Measurements from ENCODE around the gene NENF.
"Not testable (repeated sequence)": the region's sequence is repeated elsewhere in the genome, so short reads cannot be mapped to it uniquely, and the experiment has no call there.

The NENF gene

GRCh38 chr1:212480711-212481437 is 48.2 kb downstream of the NENF start:
- DNase-seq (ENCODE audit: low spot score): not testable (repeated sequence)

DNA sequence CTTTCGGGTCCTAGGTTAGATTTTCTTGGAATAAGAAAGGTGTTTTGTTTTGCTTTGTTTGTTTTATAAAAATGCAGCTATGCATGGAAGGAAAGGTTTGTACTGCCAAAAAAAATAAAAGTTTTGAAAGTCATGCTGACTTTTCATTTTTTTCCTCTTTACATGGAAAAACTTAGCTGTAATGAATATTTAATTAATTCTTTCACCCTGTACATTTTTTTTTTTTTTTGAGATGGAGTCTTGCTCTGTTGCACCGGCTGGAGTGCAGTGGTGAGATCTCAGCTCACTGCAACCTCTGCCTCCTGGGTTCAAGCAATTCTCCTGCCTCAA is 48.7 kb downstream of the NENF start:
- DNase-seq (ENCODE audit: low spot score): no peak

GRCh38 chr1:212482006-212482636 is 49.4 kb downstream of the NENF start:
- DNase-seq (ENCODE audit: low spot score): no peak

DNA sequence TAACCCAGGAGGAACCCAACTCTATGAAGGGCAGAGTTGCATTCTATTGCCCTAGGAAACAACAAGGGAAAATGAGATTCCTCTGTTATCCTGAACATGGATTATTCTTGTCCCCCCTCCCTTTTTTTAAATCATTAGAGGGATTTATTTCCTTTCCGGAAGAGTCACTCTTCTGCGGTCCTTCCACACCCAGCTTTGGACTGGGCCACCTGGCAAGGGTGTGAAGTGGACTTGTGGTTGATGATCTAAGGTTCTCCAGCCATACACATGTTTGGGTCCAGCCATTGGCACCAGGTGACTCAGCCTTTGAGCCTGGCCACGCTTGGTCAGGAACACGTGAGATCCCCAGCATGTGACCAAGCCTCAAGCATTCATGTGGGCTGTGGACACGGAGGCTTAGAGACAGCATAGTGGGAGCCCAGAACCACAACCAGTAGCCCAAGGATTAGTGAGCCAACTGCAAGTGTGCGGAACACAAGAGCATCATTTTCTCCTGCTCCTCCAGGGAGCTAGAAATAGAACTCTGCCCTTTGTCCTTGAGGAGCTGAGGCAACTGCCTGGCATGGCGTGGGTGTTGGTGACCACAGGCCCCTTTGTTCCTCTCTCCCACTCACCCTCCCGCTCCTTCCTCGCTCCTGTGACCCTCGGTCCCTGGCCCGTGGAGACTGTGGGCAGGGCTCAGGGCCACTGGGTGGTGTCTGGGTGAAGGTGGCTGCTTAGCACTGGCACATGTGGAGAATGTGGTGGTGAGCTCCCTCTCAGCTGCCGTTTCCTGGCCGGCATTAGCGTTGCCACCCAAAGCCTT is 50.1 kb downstream of the NENF start:
- no peak for DNase-seq (ENCODE audit: low spot score)

DNA sequence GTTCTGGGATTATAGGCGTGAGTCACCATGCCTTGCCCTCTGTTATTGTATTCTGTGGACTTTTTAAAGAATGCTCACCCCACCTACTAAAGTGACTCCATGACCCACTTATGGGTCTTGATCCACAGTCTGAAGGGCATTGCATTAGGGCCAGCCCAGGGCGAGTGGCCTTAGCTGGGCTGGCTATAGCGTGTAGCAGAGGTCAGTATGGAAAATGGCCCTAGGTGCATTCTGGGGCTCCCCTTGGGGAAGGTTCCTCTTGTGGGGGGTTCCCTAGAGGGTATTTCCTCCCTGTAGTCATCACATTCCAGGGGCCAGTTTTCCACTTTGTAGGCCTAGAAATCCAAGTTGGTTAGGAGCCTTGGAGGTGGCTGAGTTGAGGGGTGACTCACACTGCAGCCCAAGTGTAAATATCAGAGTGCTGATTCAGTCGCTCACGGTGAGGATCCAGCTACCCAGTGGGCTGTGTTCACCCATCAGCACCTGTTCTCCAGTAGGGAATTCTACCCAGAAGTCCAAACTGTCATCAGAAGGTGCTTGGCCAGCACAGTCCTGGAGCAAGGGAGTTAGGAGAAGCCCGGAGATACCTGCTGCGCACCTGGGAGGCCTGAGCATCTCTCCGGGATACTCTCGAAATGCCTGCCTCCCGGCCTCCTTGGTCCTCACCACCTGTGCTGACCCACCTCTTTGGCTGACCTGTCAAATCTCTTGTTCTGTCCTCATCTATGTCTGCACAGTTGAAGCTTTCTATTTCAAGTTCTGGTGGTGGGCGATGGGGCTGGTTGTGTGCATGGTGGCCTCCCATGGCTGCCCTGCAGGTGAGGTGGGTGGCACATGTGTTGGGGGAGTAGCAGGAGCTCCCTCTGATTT is 52.2 kb downstream of the NENF start:
- no peak for DNase-seq (ENCODE audit: low spot score)

DNA sequence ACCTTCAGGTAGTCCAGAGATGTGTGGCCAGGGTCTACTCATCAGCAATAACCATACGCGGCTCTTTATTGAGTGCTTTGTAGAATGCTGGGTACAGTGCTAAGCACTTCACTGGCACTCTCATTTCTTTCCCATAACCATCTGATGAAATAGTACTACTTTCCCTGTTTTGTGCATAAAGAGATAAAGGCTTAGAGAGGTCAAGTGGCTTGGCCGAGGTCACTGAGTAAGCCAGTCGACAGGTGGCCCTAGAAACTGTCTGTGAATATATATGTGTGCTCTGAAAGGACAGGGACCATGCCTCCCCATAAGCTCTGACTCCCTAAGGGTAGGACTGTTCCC is 52.8 kb downstream of the NENF start:
- DNase-seq (ENCODE audit: low spot score): no peak

- no peak for DNase-seq (ENCODE audit: low spot score)
Observed at GRCh38 chr1:212485913-212486618, 53.3 kb downstream of the NENF start.

- DNase-seq (ENCODE audit: low spot score): no peak
Observed at GRCh38 chr1:212486619-212486975, 53.9 kb downstream of the NENF start.

DNA sequence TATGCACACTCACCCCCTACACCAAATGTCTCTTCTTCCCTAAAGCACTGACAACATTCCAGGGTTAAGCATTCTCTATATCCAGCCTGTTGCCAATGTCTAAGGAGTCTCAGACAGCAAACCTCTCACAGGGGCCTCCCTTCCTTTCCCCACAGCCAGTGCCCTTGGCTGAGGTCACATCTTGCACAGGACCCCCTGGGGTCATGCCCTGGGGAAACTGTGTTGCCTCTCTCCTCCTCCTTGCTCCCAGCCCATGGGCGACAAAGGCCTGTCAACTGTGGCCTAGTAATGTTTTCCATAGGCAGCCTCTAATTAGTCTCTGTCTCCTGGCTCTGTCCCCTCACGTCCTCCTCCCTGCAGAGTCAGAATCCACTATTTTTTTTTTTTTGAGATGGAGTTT is 54.6 kb downstream of the NENF start:
- DNase-seq (ENCODE audit: low spot score): no peak

DNA sequence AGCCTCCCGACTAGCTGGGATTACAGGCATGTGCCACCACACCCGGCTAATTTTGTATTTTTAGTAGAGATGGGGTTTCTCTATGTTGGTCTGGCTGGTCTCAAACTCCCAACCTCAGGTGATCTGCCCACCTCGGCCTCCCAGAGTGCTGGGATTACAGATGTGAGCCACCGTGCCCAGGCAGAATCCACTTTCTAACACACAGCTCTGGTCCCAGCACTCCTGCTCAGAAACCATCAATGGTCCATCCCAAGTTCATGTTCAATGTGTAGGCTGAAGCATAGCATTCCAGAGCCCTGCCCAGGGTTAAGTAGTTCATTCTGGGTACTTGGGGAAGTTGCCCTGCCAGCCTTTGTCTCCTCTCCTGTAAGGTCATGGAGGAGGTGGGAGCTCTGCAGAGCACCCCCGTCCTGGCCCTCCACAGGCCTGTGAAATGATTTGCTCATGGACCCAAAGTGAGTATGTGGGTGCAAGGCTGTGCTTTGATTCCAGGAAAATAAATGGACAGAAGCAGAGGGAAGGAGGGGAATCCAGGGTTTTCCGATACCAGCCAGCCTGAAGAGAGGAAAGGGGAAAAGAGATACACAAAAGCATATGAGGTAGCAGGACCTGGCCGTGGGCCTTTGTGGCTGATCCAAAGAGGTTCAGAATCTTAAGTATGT is 55.2 kb downstream of the NENF start:
- no peak for DNase-seq (ENCODE audit: low spot score)

- no peak for DNase-seq (ENCODE audit: low spot score)
Observed at GRCh38 chr1:212488436-212489283, 55.9 kb downstream of the NENF start.

- DNase-seq (ENCODE audit: low spot score): no peak
Observed at GRCh38 chr1:212489284-212489859, 56.7 kb downstream of the NENF start.

DNA sequence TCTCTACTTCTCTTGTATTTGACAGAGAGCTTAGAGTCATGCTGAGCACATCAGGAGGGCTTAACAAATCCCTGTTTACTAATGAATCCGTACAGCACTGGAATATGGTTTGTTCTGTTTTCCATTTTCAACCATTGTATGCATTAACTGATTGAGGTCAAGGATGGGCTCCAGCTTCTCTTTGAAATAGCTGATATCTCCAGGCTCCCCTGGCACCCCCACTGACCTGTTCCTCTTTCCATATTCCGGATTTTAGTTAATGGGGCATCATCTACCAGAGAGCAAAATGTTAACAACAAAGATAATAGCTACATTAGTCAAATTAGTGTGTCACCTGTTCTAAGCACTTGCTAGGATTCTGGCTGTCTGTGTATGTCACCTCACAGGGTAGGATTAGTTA is 57.6 kb downstream of the NENF start:
- DNase-seq (ENCODE audit: low spot score): no peak

GRCh38 chr1:212491454-212491853 is 58.7 kb downstream of the NENF start:
- no peak for DNase-seq (ENCODE audit: low spot score)

Data from SK-N-DZ (cell line).